ENCODE results near the gene STX11. TPM values are rescaled to one million over a fixed set of nuclear protein-coding genes. Genes with fewer than 3 reads are reported as not detected.

Gene STX11
- total RNA-seq, 1 experiment from 2014 or later = 1.3 TPM

DNA sequence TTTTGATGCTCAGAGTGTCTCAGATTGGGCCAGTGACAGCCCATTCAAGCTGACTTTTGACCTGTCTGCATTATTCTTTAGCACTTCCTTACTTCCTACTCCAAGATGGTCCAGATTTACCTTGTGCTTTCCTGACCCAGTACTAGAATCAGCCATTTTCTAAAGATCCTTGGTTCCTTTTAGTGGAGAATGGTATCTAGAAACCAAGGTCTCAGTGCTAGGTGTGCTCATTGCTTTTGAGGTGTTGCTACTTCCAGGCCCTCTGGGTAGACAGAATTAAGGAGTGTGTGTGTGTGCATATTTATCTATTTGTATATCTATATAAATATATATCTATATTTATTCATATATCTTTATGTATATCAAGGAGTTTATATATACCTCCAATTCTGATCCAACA is 67.5 kb downstream of the STX11 start:
- POLR2A ChIA-PET = no interaction called here
- Histone ChIP-seq H3K4me1 (peaks cover 7% of the 10 kb centered on the region), H3K36me3 (ENCODE audit: control insufficient read depth, insufficient read depth, low read length) (no peaks in the 10 kb centered on the region), H3K4me3 (ENCODE audit: low read depth, low read length) (no peak overlapping the region), H3K9me3 (no peaks in the 10 kb centered on the region), H3K27me3 (replicated peaks; ENCODE audit: control insufficient read depth, insufficient read depth, low read length) (no peaks in the 10 kb centered on the region)
- intact Hi-C loops (cut with micrococcal nuclease; ENCODE audit: unreplicated experiment) = loop anchor here (5.0 to 10.0 kb wide), 2 partner anchors 115 to 197 kb away; no protein-coding TSS in a partner anchor
- TF ChIP-seq, protein P1, sequence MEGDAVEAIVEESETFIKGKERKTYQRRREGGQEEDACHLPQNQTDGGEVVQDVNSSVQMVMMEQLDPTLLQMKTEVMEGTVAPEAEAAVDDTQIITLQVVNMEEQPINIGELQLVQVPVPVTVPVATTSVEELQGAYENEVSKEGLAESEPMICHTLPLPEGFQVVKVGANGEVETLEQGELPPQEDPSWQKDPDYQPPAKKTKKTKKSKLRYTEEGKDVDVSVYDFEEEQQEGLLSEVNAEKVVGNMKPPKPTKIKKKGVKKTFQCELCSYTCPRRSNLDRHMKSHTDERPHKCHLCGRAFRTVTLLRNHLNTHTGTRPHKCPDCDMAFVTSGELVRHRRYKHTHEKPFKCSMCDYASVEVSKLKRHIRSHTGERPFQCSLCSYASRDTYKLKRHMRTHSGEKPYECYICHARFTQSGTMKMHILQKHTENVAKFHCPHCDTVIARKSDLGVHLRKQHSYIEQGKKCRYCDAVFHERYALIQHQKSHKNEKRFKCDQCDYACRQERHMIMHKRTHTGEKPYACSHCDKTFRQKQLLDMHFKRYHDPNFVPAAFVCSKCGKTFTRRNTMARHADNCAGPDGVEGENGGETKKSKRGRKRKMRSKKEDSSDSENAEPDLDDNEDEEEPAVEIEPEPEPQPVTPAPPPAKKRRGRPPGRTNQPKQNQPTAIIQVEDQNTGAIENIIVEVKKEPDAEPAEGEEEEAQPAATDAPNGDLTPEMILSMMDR (IDR thresholded peaks at IDR 0.05; ENCODE audit: insufficient read depth in 1 of 2, low read depth in 1 of 2, low read length in 1 of 2, severe bottlenecking in 1 of 2, unreplicated experiment in 1 of 2) = no peak
- H3K4me3 Mint-ChIP-seq (ENCODE audit: unreplicated experiment) = peak overlapping the region; percentile 86
- DNase-seq = no peak
- H3K36me3 Mint-ChIP-seq (ENCODE audit: insufficient read depth, unreplicated experiment) = peaks cover 23% of the 10 kb centered on the region
- no peaks in the 10 kb centered on the region for H3K9me3 Mint-ChIP-seq (ENCODE audit: unreplicated experiment)
- CTCF ChIA-PET = interaction anchor here (1.4 kb wide), 1 partner anchor 113 kb away, joined by 4 read pairs; no protein-coding TSS in a partner anchor
- H3K4me1 Mint-ChIP-seq (ENCODE audit: low read depth, unreplicated experiment) = peaks cover 34% of the 10 kb centered on the region
- H3K27ac Mint-ChIP-seq (ENCODE audit: unreplicated experiment) = peak overlapping the region; percentile 90
- H3K27me3 Mint-ChIP-seq (ENCODE audit: insufficient read depth, unreplicated experiment) = peaks cover 6% of the 10 kb centered on the region
- BruUV-seq (replicated peaks) = no TSS peak

DNA sequence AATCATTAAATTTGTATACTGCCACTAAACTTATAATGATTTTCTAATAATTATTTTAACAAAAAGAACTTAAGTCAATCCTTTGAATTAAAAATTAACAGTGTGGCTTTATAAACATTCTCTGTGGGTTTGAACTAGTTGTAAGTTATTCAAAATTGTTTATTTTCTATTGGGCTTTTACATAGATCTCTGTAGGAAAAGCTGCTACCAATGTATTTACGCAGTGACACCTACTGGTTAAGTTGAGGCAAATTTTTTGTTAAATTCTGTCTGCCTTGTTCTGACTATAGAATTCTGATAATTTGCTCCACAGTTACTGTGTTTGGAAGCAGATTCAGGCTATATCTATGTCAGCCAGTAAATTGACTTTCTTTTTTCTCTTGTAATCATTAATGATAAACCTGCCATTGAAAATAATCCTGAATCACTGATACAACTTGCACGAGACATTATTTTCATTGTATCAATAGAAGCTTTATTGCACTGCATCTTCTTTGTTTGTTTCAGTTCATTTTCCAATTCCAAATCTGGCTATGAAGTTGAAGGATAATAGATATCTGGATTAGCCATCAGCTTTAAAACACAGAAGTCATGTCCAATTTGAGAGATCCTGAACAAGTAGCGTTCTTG is 68.9 kb downstream of the STX11 start:
- Mint-ChIP-seq H3K4me1 (ENCODE audit: low read depth, unreplicated experiment) (peaks cover 34% of the 10 kb centered on the region), H3K9me3 (ENCODE audit: unreplicated experiment) (no peaks in the 10 kb centered on the region), H3K4me3 (ENCODE audit: unreplicated experiment) (no peak overlapping the region), H3K27ac (ENCODE audit: unreplicated experiment) (no peak overlapping the region), H3K36me3 (ENCODE audit: insufficient read depth, unreplicated experiment) (peaks cover 23% of the 10 kb centered on the region), H3K27me3 (ENCODE audit: insufficient read depth, unreplicated experiment) (peaks cover 6% of the 10 kb centered on the region)
- H3K36me3 ChIP-seq (ENCODE audit: control insufficient read depth, insufficient read depth, low read length) = no peaks in the 10 kb centered on the region
- no peak overlapping the region for H3K4me3 ChIP-seq (ENCODE audit: low read depth, low read length)
- TF ChIP-seq, protein P1 (IDR thresholded peaks at IDR 0.05; ENCODE audit: insufficient read depth in 1 of 2, low read depth in 1 of 2, low read length in 1 of 2, severe bottlenecking in 1 of 2, unreplicated experiment in 1 of 2) = peak; percentile 35 to 48
- intact Hi-C loops (cut with micrococcal nuclease; ENCODE audit: unreplicated experiment) = loop anchor here (5.0 to 10.0 kb wide), 2 partner anchors 113 to 196 kb away; no protein-coding TSS in a partner anchor
- no peaks in the 10 kb centered on the region for H3K27me3 ChIP-seq (replicated peaks; ENCODE audit: control insufficient read depth, insufficient read depth, low read length)
- no TSS peak for BruUV-seq (replicated peaks)
- peaks cover 7% of the 10 kb centered on the region for H3K4me1 ChIP-seq
- H3K9me3 ChIP-seq = no peaks in the 10 kb centered on the region
- ChIA-PET CTCF (no interaction called here), POLR2A (no interaction called here)
- no peak for DNase-seq

DNA sequence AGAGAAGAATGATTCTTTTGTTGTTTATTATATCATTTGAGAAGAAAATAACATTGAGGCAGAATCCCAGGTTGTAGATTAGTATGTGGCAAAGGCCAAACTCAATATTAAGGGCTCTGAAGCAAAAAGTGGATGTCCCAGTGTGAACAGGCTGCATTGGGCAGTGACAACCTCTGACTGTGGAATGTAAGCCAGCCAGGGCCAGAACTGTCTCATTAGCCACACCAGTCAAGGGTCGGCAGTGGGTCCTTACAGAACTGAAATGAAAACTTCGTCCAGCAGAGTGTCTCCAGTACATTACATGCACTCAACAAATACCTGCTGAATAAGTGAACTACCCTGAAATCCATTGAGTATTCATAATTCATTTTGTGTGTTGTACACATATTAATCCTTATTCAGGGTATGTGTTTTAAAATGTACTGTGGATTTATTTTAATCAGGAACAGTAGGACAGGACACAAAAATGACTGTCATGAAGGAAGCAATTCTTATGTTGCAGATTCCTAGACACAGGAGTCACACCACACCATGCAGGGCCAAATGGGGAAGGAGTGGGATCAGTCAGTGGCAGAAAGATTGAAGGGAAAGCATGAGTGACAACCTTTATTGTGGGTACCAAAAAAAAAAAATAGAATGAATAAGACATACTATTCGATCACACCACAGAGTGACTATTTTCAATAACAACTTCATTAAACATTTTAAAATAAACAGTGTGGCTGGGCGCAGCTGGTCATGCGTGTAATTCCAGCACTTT is 69.9 kb downstream of the STX11 start:
- Mint-ChIP-seq H3K27ac (ENCODE audit: unreplicated experiment) (no peak overlapping the region), H3K36me3 (ENCODE audit: insufficient read depth, unreplicated experiment) (peaks cover 23% of the 10 kb centered on the region), H3K27me3 (ENCODE audit: insufficient read depth, unreplicated experiment) (peaks cover 6% of the 10 kb centered on the region), H3K9me3 (ENCODE audit: unreplicated experiment) (no peaks in the 10 kb centered on the region), H3K4me1 (ENCODE audit: low read depth, unreplicated experiment) (peaks cover 35% of the 10 kb centered on the region), H3K4me3 (ENCODE audit: unreplicated experiment) (no peak overlapping the region)
- TF ChIP-seq, protein P1 (IDR thresholded peaks at IDR 0.05; ENCODE audit: insufficient read depth in 1 of 2, low read depth in 1 of 2, low read length in 1 of 2, severe bottlenecking in 1 of 2, unreplicated experiment in 1 of 2) = no peak
- H3K27me3 ChIP-seq (replicated peaks; ENCODE audit: control insufficient read depth, insufficient read depth, low read length) = no peaks in the 10 kb centered on the region
- ChIA-PET CTCF (no interaction called here), POLR2A (no interaction called here)
- no peak for DNase-seq
- no TSS peak for BruUV-seq (replicated peaks)
- H3K4me1 ChIP-seq = peaks cover 7% of the 10 kb centered on the region
- no peaks in the 10 kb centered on the region for H3K36me3 ChIP-seq (ENCODE audit: control insufficient read depth, insufficient read depth, low read length)
- no peaks in the 10 kb centered on the region for H3K9me3 ChIP-seq
- intact Hi-C loops (cut with micrococcal nuclease; ENCODE audit: unreplicated experiment) = no loop called here
- H3K4me3 ChIP-seq (ENCODE audit: low read depth, low read length) = no peak overlapping the region

Measured in Caco-2 (cell line).